GM15510 (cell line): ENCODE results near the gene ABHD6.

ENCODE experiments used
- POLR2A ChIP-seq: IDR thresholded peaks from 3 replicates; pipeline ENCODE4 v1.6.1; 2011; ENCODE audit warnings: borderline replicate concordance; ENCODE audit not compliant: insufficient read length; ENCODE audit errors: extremely low read depth

ABHD6 gene

GRCh38 chr3:58231666-58232065 lies 5.9 kb upstream of the ABHD6 start:
- TF ChIP-seq POLR2A: no peak

DNA sequence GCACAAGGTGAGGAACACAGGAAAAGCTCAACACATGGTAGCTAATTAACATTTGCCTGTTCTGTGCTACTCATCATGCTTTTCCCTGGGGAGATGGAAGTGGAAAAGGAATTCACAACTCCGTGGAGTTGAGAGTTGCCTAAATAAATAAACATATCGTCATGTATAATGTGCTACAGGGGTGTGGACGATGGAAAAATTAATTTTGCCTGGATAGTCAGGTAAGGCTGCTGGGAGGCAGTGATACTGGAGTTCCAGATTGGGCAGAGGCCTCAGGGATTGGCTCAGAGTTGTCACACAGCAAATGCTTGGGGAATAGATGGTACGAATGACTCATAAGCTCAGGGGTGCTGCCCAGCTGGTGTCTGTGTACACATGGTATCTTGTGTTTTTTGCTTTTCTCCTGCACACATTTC lies 3.1 kb upstream of the ABHD6 start:
- TF ChIP-seq POLR2A: no peak

DNA sequence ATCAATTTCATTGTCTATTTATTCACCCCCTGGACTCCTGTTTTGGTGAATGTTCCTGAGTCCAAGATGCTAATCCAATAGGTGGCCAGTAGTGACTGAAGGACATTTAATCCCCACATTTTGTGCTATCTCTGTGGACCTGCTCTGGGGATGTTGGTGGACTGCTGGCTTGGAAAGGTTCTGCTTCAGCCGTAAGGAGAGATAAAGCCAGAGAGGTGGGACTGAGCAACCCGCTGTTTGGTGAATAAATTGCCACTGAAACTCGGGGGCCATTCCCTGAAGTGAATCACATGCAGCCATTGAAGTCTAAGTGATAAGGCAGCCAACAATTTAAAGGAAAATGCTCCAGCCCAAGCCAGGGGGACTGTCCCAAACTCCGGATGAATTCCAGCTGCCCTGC lies 1.6 kb upstream of the ABHD6 start:
- TF ChIP-seq POLR2A: no peak

GRCh38 chr3:58236527-58237237 lies 910 bp upstream of the ABHD6 start:
- no peak for TF ChIP-seq POLR2A

DNA sequence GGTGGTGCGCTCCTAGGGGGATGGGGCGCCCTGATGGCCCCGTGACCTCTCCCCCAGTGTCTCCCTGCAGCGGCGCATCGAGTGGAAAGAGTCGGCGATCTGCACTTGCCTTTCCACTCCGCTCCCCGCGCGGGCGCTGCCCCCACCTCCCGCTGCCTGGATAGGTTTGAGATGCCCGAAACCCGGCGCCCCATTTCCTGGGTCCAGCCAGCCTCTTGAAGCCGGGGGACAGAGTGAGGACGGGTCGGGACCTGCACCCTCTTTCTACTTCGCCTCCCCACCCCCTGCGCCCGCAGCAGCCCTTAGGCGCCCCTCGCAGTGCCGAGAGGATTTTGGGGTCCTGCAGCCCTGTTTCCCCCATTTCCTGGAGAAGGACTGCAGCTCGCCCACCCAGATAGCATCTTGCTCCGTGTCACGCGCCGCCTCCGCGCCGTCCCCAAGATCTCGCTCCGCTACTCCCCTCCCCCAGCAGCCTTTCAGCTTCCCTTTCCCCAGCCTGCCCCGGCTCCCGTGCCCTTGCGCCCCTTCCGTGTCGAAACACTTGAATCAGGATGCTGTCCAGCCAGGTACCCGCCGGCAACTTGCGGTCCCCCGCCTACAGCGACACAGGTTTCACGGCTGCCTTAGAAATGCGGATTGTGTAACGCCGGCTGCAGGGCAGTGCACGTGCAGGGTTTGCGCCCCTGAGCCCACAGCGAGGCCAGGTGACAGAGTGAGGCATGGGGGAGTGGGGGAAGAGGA lies 519 bp downstream of the ABHD6 start:
- TF ChIP-seq POLR2A: no peak

GRCh38 chr3:58238830-58239229 lies 1.2 kb downstream of the ABHD6 start:
- no peak for TF ChIP-seq POLR2A

GRCh38 chr3:58241306-58242044 lies 3.9 kb downstream of the ABHD6 start:
- no peak for TF ChIP-seq POLR2A

GRCh38 chr3:58242340-58242739 lies 4.7 kb downstream of the ABHD6 start:
- TF ChIP-seq POLR2A: no peak

DNA sequence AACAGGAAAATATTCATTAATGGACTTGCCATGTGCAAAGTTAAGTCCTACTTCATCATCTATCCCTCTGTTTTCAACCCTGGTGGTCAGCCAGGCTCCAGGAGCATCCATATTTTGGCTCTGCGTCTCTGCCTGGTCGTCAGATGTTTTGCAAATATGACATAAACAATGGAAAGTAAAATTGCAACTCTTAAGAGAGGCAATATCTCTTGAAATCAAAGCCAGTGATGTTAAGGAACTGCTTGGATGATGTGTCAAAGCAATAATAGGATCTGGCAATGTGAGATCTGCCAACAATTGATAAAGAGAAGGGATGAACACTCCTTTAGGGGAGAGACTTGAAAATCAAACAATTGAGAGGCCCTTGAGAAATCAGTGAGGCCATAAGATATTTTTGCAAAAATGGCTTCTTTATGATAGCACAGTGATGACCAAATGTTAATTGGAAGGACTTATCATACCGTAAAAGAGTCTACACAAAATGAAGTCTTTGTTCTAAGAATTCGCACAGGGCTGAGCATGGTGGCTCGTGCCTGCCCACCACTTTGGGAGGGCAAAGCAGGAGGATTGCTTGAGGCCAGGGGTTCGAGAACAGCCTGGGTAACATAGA lies 6.5 kb downstream of the ABHD6 start:
- TF ChIP-seq POLR2A: no peak

GRCh38 chr3:58246148-58247047 lies 8.8 kb downstream of the ABHD6 start:
- no peak for TF ChIP-seq POLR2A

GRCh38 chr3:58249358-58250092 lies 11.9 kb downstream of the ABHD6 start:
- no peak for TF ChIP-seq POLR2A

- no peak for TF ChIP-seq POLR2A
These were observed 12.6 kb downstream of the ABHD6 start for GRCh38 chr3:58250093-58250707.

DNA sequence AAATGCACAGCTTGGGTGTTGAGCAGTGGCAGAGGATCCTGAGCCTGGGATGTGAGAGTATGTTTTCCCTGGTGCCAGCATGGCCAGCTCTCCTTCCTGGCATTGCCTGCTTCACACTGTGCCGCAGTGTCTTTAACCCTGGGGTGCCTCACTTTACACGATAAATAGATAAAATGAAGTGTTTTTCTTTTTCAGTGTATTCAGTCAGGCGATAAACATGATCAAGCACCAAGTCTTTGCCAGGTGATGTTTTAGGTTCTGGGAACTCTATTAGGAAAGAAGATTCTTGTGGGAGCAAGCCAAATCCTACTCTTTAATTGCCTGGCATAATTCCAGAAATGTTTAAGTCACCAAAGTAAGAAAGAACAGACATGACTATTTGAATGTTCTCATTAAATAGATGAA lies 14.0 kb downstream of the ABHD6 start:
- TF ChIP-seq POLR2A: no peak

- no peak for TF ChIP-seq POLR2A
These were observed 16.6 kb downstream of the ABHD6 start for GRCh38 chr3:58254144-58254543.

DNA sequence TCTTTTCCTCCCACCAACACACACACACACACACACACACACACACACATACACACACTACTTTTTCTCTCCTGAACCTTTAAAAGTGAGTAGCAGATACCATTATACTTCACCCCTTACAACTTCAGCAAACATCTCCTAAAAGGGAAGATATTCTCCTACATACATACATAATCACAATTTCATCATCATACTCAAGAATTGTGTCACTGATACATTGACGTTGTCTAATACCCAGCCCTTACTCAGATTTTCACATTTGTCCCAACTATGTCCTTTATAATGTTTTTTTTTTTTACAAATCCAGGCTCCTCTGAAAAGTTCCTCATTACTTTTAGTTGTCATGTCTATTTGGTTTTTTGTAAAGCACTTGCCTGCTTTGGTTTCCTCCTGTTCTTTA lies 18.5 kb downstream of the ABHD6 start:
- TF ChIP-seq POLR2A: no peak
